Measurements from ENCODE around the gene ATF3. TPM values are rescaled to one million over a fixed set of nuclear protein-coding genes. Genes with fewer than 3 reads are reported as not detected.

ATF3 gene
- total RNA-seq, 2 donors from 2014 or later: 12.6 to 27.6 TPM

GRCh38 chr1:212630158-212630900 lies 21.8 kb downstream of the ATF3 start:
- DNase-seq (ENCODE audit: low spot score): peak; percentile 78
- Histone ChIP-seq H3K36me3 (no peaks in the 10 kb centered on the region), H3K27me3 (no peaks in the 10 kb centered on the region), H3K9me3 (no peaks in the 10 kb centered on the region), H3K4me3 (no peak overlapping the region), H3K4me1 (peaks cover 0 to 12% of the 10 kb centered on the region in 2 donors), H3K27ac (no peak overlapping the region)
- TF ChIP-seq, protein P1, sequence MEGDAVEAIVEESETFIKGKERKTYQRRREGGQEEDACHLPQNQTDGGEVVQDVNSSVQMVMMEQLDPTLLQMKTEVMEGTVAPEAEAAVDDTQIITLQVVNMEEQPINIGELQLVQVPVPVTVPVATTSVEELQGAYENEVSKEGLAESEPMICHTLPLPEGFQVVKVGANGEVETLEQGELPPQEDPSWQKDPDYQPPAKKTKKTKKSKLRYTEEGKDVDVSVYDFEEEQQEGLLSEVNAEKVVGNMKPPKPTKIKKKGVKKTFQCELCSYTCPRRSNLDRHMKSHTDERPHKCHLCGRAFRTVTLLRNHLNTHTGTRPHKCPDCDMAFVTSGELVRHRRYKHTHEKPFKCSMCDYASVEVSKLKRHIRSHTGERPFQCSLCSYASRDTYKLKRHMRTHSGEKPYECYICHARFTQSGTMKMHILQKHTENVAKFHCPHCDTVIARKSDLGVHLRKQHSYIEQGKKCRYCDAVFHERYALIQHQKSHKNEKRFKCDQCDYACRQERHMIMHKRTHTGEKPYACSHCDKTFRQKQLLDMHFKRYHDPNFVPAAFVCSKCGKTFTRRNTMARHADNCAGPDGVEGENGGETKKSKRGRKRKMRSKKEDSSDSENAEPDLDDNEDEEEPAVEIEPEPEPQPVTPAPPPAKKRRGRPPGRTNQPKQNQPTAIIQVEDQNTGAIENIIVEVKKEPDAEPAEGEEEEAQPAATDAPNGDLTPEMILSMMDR (IDR thresholded peaks at IDR 0.05): peak; percentile 80 to 90

GRCh38 chr1:212633161-212633560 lies 24.6 kb downstream of the ATF3 start:
- H3K4me3 ChIP-seq: no peak overlapping the region

DNA sequence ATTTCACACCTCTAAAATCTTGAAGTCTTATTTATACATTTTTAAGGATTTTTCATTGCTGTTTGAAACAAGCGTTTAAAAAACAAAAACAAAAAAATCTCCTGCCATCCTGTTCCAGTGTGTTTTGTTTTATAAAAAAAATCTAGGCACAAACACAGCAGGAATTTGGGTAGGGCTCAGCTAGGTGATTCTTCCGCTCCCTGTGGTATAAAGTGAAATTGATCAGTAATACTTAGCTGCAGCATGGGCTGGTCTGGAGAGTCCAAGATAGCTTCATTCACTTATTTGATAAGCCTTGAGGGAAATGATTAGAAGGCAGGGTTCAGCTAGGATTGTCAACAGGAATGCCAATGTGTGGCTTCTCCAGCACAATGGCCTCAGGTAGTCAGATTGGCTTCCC lies 25.7 kb downstream of the ATF3 start:
- TF ChIP-seq, protein P1 (IDR thresholded peaks at IDR 0.05): no peak
- H3K27ac ChIP-seq: no peak overlapping the region
- no peak overlapping the region for H3K4me3 ChIP-seq

More at GRCh38 chr1:212633161-212633560, 24.6 kb downstream of the ATF3 start:
- Histone ChIP-seq H3K9me3 (no peaks in the 10 kb centered on the region), H3K27ac (no peak overlapping the region), H3K36me3 (no peaks in the 10 kb centered on the region), H3K27me3 (no peaks in the 10 kb centered on the region), H3K4me1 (peaks cover 0 to 40% of the 10 kb centered on the region in 2 donors)
- TF ChIP-seq, protein P1 (IDR thresholded peaks at IDR 0.05): no peak
- no peak for DNase-seq (ENCODE audit: low spot score)

DNA sequence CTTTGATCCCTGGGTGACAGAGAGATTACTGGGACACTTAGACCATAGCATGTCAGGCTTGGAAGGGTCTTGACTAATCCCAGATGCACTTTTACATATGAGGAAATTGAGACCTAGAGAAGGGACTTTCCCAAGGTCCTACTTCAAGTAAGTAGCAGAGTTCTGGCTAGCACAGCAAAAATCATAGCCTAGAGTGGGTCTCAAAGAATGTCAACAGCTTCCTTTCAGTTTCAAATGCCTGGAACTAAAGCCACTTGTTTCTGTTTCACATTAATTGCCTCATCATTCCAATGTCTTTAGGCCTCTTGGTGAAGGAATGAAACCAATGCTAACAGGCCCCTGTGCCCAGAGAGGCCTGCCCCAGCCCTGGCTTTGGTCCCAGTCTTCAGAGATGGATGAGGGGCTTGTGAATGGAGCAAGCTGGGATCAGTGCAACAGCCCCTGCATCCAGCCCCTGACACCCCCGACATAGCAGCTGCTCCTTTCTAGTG lies 26.6 kb downstream of the ATF3 start:
- Histone ChIP-seq H3K27ac (peak overlapping the region in 1 of 2 donors; percentile 76), H3K9me3 (no peaks in the 10 kb centered on the region), H3K4me3 (no peak overlapping the region), H3K4me1 (peaks cover 0 to 45% of the 10 kb centered on the region in 2 donors), H3K27me3 (no peaks in the 10 kb centered on the region), H3K36me3 (no peaks in the 10 kb centered on the region)
- TF ChIP-seq, protein P1 (IDR thresholded peaks at IDR 0.05): no peak
- no peak for DNase-seq (ENCODE audit: low spot score)

More for the DNA sequence above, 25.7 kb downstream of the ATF3 start:
- Histone ChIP-seq H3K4me1 (peaks cover 0 to 50% of the 10 kb centered on the region in 2 donors), H3K27me3 (no peaks in the 10 kb centered on the region), H3K36me3 (no peaks in the 10 kb centered on the region), H3K9me3 (no peaks in the 10 kb centered on the region)
- no peak for DNase-seq (ENCODE audit: low spot score)

DNA sequence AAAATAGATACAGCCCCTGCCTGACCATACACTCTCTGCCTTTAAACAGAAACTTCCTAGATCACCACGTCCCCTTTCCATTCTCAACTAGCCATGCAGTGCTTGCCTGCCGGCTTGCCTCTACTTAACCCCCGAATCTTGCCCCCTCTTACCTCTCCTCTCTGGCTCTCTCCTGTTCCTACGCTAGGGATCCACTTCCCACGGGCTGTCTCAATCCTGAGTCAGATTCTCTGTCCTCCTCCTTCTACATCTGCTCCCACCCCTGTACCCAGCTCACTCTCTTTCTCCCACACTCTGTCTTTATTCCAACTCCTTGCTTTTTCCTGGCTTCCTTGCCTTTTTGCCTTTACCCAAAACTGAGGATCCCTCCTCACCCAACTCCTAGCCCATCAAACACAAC lies 29.3 kb downstream of the ATF3 start:
- H3K27me3 ChIP-seq: no peaks in the 10 kb centered on the region
- H3K4me3 ChIP-seq: peak overlapping the region; percentile 0 to 26
- peaks cover 0 to 45% of the 10 kb centered on the region in 2 donors for H3K4me1 ChIP-seq
- H3K36me3 ChIP-seq: no peaks in the 10 kb centered on the region
- H3K9me3 ChIP-seq: no peaks in the 10 kb centered on the region
- H3K27ac ChIP-seq: peak overlapping the region; percentile 45 to 76
- DNase-seq (ENCODE audit: low spot score): no peak
- TF ChIP-seq, protein P1 (IDR thresholded peaks at IDR 0.05): no peak
